Chondrocyte (in vitro differentiated cells): Measurements from ENCODE around the gene NUFIP1. TPM values are rescaled to one million over a fixed set of nuclear protein-coding genes. Genes with fewer than 3 reads are reported as not detected.

Experiments used
- DNase-seq: peaks from one replicate; pipeline ENCODE4 v3.0.0; 2021; ENCODE audit warnings: mixed read lengths, low spot score
- H3K27ac Mint-ChIP-seq: one replicate; pipeline ENCODE4 v1.8.0; 2021; ENCODE audit warnings: mild to moderate bottlenecking, moderate library complexity, mixed read lengths; ENCODE audit not compliant: unreplicated experiment
- H3K27me3 Mint-ChIP-seq: 2 replicates; pipeline ENCODE4 v1.8.0; 2021; ENCODE audit warnings: low read depth, mixed read lengths
- H3K36me3 Mint-ChIP-seq: 2 replicates; pipeline ENCODE4 v1.8.0; 2021; ENCODE audit warnings: low read depth, mixed read lengths
- H3K4me1 Mint-ChIP-seq: 2 replicates; pipeline ENCODE4 v1.8.0; 2021; ENCODE audit warnings: low read depth, mild to moderate bottlenecking, mixed read lengths
- H3K4me3 Mint-ChIP-seq: one replicate; pipeline ENCODE4 v1.8.0; 2021; ENCODE audit warnings: mild to moderate bottlenecking, moderate library complexity, mixed read lengths; ENCODE audit not compliant: unreplicated experiment
- H3K9me3 Mint-ChIP-seq: 2 replicates; pipeline ENCODE4 v1.8.0; 2021; ENCODE audit warnings: low read depth, mixed read lengths
- CTCF ChIP-seq: fragments of 200-600 bp; sonication (generic); IDR thresholded peaks from 2 replicates; pipeline ENCODE4 v1.5.0; 2021; ENCODE audit warnings: antibody characterized with exemption, mild to moderate bottlenecking, moderate library complexity
- total RNA-seq: library from RNA; stranded (reverse); gene quantifications from 3 replicates; pipeline ENCODE4 v1.2.1, GENCODE V29; 2021

NUFIP1 gene
- total RNA-seq, 1 donor from 2014 or later = 5.1 TPM

GRCh38 chr13:44934724-44935123 lies 54.5 kb downstream of the NUFIP1 start:
- Mint-ChIP-seq H3K27ac (peak overlapping the region; percentile 22), H3K36me3 (no peaks in the 10 kb centered on the region), H3K4me1 (peaks cover 67% of the 10 kb centered on the region), H3K27me3 (no peaks in the 10 kb centered on the region), H3K4me3 (no peak overlapping the region), H3K9me3 (no peaks in the 10 kb centered on the region)
- DNase-seq = no peak
- TF ChIP-seq CTCF = no peak

GRCh38 chr13:44932850-44933251 lies 56.4 kb downstream of the NUFIP1 start:
- TF ChIP-seq CTCF = no peak
- H3K4me3 Mint-ChIP-seq = peak overlapping the region; percentile 33
- H3K4me1 Mint-ChIP-seq = peaks cover 67% of the 10 kb centered on the region
- H3K27me3 Mint-ChIP-seq = no peaks in the 10 kb centered on the region
- peak overlapping the region; percentile 89 for H3K27ac Mint-ChIP-seq
- H3K36me3 Mint-ChIP-seq = no peaks in the 10 kb centered on the region
- no peak for DNase-seq
- H3K9me3 Mint-ChIP-seq = no peaks in the 10 kb centered on the region

GRCh38 chr13:44932171-44932849 lies 57.0 kb downstream of the NUFIP1 start:
- H3K27me3 Mint-ChIP-seq = no peaks in the 10 kb centered on the region
- H3K36me3 Mint-ChIP-seq = no peaks in the 10 kb centered on the region
- DNase-seq = no peak
- peaks cover 67% of the 10 kb centered on the region for H3K4me1 Mint-ChIP-seq
- H3K9me3 Mint-ChIP-seq = no peaks in the 10 kb centered on the region
- H3K27ac Mint-ChIP-seq = peak overlapping the region; percentile 89
- TF ChIP-seq CTCF = peak; percentile 61
- H3K4me3 Mint-ChIP-seq = peak overlapping the region; percentile 33

- H3K4me1 Mint-ChIP-seq = peaks cover 58% of the 10 kb centered on the region
- no peak for TF ChIP-seq CTCF
- H3K36me3 Mint-ChIP-seq = no peaks in the 10 kb centered on the region
- no peaks in the 10 kb centered on the region for H3K9me3 Mint-ChIP-seq
- peak overlapping the region; percentile 46 for H3K27ac Mint-ChIP-seq
- no peak overlapping the region for H3K4me3 Mint-ChIP-seq
- H3K27me3 Mint-ChIP-seq = no peaks in the 10 kb centered on the region
- no peak for DNase-seq
Observed at GRCh38 chr13:44930963-44931623, 58.2 kb downstream of the NUFIP1 start.

GRCh38 chr13:44930280-44930679 lies 59.0 kb downstream of the NUFIP1 start:
- Mint-ChIP-seq H3K36me3 (no peaks in the 10 kb centered on the region), H3K27ac (peak overlapping the region; percentile 55), H3K9me3 (no peaks in the 10 kb centered on the region), H3K4me3 (no peak overlapping the region), H3K27me3 (no peaks in the 10 kb centered on the region), H3K4me1 (peaks cover 51% of the 10 kb centered on the region)
- no peak for TF ChIP-seq CTCF
- DNase-seq = no peak
